DMS79 (cell line): Measurements from ENCODE around the gene DOCK2.
"Not testable (repeated sequence)": the region's sequence is repeated elsewhere in the genome, so short reads cannot be mapped to it uniquely, and the experiment has no call there.

ENCODE experiments used
- DNase-seq: peaks from one replicate; lab custom pipeline; 2025; lab: John Stamatoyannopoulos, UW

DOCK2 gene

GRCh38 chr5:170056561-170057267 lies 419.6 kb downstream of the DOCK2 start:
- DNase-seq: no peak

GRCh38 chr5:170057311-170057710 lies 420.2 kb downstream of the DOCK2 start:
- DNase-seq: no peak

GRCh38 chr5:170059221-170059620 lies 422.1 kb downstream of the DOCK2 start:
- DNase-seq: no peak

- DNase-seq: no peak
Observed at GRCh38 chr5:170067152-170067551, 430.1 kb downstream of the DOCK2 start.

GRCh38 chr5:170067574-170068170 lies 430.6 kb downstream of the DOCK2 start:
- no peak for DNase-seq

GRCh38 chr5:170069512-170069911 lies 432.4 kb downstream of the DOCK2 start:
- no peak for DNase-seq

GRCh38 chr5:170070556-170071412 lies 433.7 kb downstream of the DOCK2 start:
- DNase-seq: no peak

- DNase-seq: no peak
Observed at GRCh38 chr5:170071748-170072147, 434.7 kb downstream of the DOCK2 start.

GRCh38 chr5:170075696-170076095 lies 438.6 kb downstream of the DOCK2 start:
- no peak for DNase-seq

- no peak for DNase-seq
Observed at GRCh38 chr5:170076211-170076610, 439.1 kb downstream of the DOCK2 start.

GRCh38 chr5:170076739-170077138 lies 439.7 kb downstream of the DOCK2 start:
- DNase-seq: no peak

- no peak for DNase-seq
Observed at GRCh38 chr5:170077526-170077925, 440.5 kb downstream of the DOCK2 start.

GRCh38 chr5:170078458-170078857 lies 441.4 kb downstream of the DOCK2 start:
- DNase-seq: no peak

- no peak for DNase-seq
Observed at GRCh38 chr5:170078931-170079330, 441.9 kb downstream of the DOCK2 start.

- DNase-seq: no peak
Observed at GRCh38 chr5:170080217-170080616, 443.1 kb downstream of the DOCK2 start.

GRCh38 chr5:170080786-170081445 lies 443.8 kb downstream of the DOCK2 start:
- DNase-seq: no peak

- no peak for DNase-seq
Observed at GRCh38 chr5:170081616-170082015, 444.5 kb downstream of the DOCK2 start.

- no peak for DNase-seq
Observed at GRCh38 chr5:170082701-170083100, 445.6 kb downstream of the DOCK2 start.

- no peak for DNase-seq
Observed at GRCh38 chr5:170087168-170087817, 450.2 kb downstream of the DOCK2 start.

GRCh38 chr5:170092455-170093101 lies 455.5 kb downstream of the DOCK2 start:
- DNase-seq: no peak

- not testable (repeated sequence) for DNase-seq
Observed at GRCh38 chr5:170094329-170094728, 457.3 kb downstream of the DOCK2 start.
